Neural progenitor cell (in vitro differentiated cells): ENCODE measurements around the gene PIP4K2A.

Source experiments
- CTCF ChIP-seq: fragments of 200-600 bp; sonication (generic); IDR thresholded peaks from 2 replicates; pipeline ENCODE4 v1.5.1; 2017; ENCODE audit warnings: antibody characterized with exemption, mild to moderate bottlenecking
- EZH2 ChIP-seq: fragments of 200-600 bp; sonication (generic); IDR thresholded peaks from 2 replicates; pipeline ENCODE4 v1.6.1; 2017; ENCODE audit warnings: antibody characterized with exemption, mild to moderate bottlenecking, moderate library complexity

GRCh38 chr10:22620140-22620857 lies 94.1 kb downstream of the PIP4K2A start:
- no peak for TF ChIP-seq CTCF
- TF ChIP-seq EZH2: no peak
